Neural cell (in vitro differentiated cells): ENCODE data around the gene SEMA4F. TPM values are rescaled to one million over a fixed set of nuclear protein-coding genes. Genes with fewer than 3 reads are reported as not detected.

Source experiments
- H2AFZ ChIP-seq: fragments of 200-600, 300-800 bp; sonication (generic), shearing (Covaris generic); 2 replicates; pipeline ENCODE4 v1.6.0; 2014; ENCODE audit warnings: low read depth, mild to moderate bottlenecking, antibody characterized with exemption, low read length, moderate library complexity
- H3F3A ChIP-seq: fragments of 200-600 bp; shearing (Covaris generic); 2 replicates; pipeline ENCODE4 v1.6.1; 2016; ENCODE audit warnings: mild to moderate bottlenecking, moderate library complexity, mixed read lengths, antibody characterized with exemption, low read length; ENCODE audit not compliant: insufficient read depth, poor library complexity, severe bottlenecking
- H3K27ac ChIP-seq: fragments of 200-600, 300-800 bp; sonication (generic), shearing (Covaris generic); 2 replicates; pipeline ENCODE4 v1.5.1; 2014; ENCODE audit warnings: mild to moderate bottlenecking, low read length, moderate library complexity
- H3K27me3 ChIP-seq: fragments of 300-800, 200-600 bp; sonication (generic), shearing (Covaris generic); 2 replicates; pipeline ENCODE4 v1.6.0; 2014; ENCODE audit warnings: mild to moderate bottlenecking, low read depth, low read length, moderate library complexity; ENCODE audit not compliant: insufficient read depth
- H3K36me3 ChIP-seq: fragments of 300-800, 200-600 bp; sonication (generic), shearing (Covaris generic); 2 replicates; pipeline ENCODE4 v1.5.1; 2014; ENCODE audit warnings: mild to moderate bottlenecking, antibody characterized with exemption, low read length, moderate library complexity; ENCODE audit not compliant: insufficient read depth
- H3K4me2 ChIP-seq: fragments of 300-800, 200-600 bp; sonication (generic), shearing (Covaris generic); 2 replicates; pipeline ENCODE4 v1.6.0; 2014; ENCODE audit warnings: mild to moderate bottlenecking, low read length
- H3K4me3 ChIP-seq: fragments of 300-800, 200-600 bp; sonication (generic), shearing (Covaris generic); 2 replicates; pipeline ENCODE4 v1.5.1; 2014; ENCODE audit warnings: mild to moderate bottlenecking, low read length, moderate library complexity
- H3K79me2 ChIP-seq: fragments of 200-600 bp; shearing (Covaris generic); replicated peaks from 2 replicates; pipeline ENCODE4 v1.6.0; 2014; ENCODE audit warnings: mild to moderate bottlenecking, low read length, moderate library complexity; ENCODE audit not compliant: insufficient read depth
- H3K9ac ChIP-seq: fragments of 300-800, 200-600 bp; sonication (generic), shearing (Covaris generic); 2 replicates; pipeline ENCODE4 v1.6.1; 2016; ENCODE audit warnings: mild to moderate bottlenecking, low read length, mixed read lengths
- H3K9me2 ChIP-seq: fragments of 200-600 bp; shearing (Covaris generic); 2 replicates; pipeline ENCODE4 v1.6.1; 2016; ENCODE audit warnings: mild to moderate bottlenecking, low read length, mixed read lengths; ENCODE audit not compliant: insufficient read depth
- H3K9me3 ChIP-seq: fragments of 200-600, 300-800 bp; sonication (generic), shearing (Covaris generic); 2 replicates; pipeline ENCODE4 v1.6.1; 2016; ENCODE audit warnings: mild to moderate bottlenecking, mixed run types, low read length, moderate library complexity, mixed read lengths
- H4K20me1 ChIP-seq: fragments of 200-600 bp; shearing (Covaris generic); 2 replicates; pipeline ENCODE4 v1.6.1; 2016; ENCODE audit warnings: mild to moderate bottlenecking, mixed run types; ENCODE audit not compliant: insufficient read depth
- EP300 ChIP-seq: fragments of 450-650 bp; conservative IDR thresholded peaks from 2 replicates; pipeline ENCODE4 v1.6.1; 2014; ENCODE audit warnings: antibody characterized with exemption, mild to moderate bottlenecking, moderate library complexity; ENCODE audit not compliant: poor library complexity, severe bottlenecking
- EZH2 ChIP-seq: fragments of 200-600, 300-800 bp; shearing (Covaris generic), sonication (generic); IDR thresholded peaks from 2 replicates; pipeline ENCODE4 v1.6.1; 2014; ENCODE audit warnings: antibody characterized with exemption, low read length, borderline replicate concordance, mild to moderate bottlenecking; ENCODE audit not compliant: insufficient read depth, poor library complexity, severe bottlenecking
- MXI1 ChIP-seq: fragments of 450-650 bp; conservative IDR thresholded peaks from 2 replicates; pipeline ENCODE4 v1.6.1; 2014; ENCODE audit warnings: antibody characterized with exemption, mild to moderate bottlenecking; ENCODE audit not compliant: poor library complexity, severe bottlenecking
- POLR2AphosphoS5 ChIP-seq: IDR thresholded peaks from 2 replicates; pipeline ENCODE4 v1.6.1; 2012
- RAD21 ChIP-seq: fragments of 450-650 bp; conservative IDR thresholded peaks from 2 replicates; pipeline ENCODE4 v1.6.1; 2014; ENCODE audit warnings: antibody characterized with exemption, mild to moderate bottlenecking, moderate library complexity
- SMC3 ChIP-seq: fragments of 450-650 bp; conservative IDR thresholded peaks from 2 replicates; pipeline ENCODE4 v1.6.1; 2014; ENCODE audit warnings: antibody characterized with exemption, mild to moderate bottlenecking, moderate library complexity; ENCODE audit not compliant: poor library complexity
- TAF1 ChIP-seq: IDR thresholded peaks from 2 replicates; pipeline ENCODE4 v1.6.1; 2012; ENCODE audit warnings: low read depth
- polyA plus RNA-seq: library from polyadenylated mRNA; depleted of rRNA; stranded (reverse); fragments of >200 nt; gene quantifications from 2 replicates; pipeline ENCODE4 v1.2.3, GENCODE V29; 2014
- TF ChIP-seq, protein P1 (sequence below): fragments of 450-650 bp; IDR thresholded peaks from 2 replicates; pipeline ENCODE4 v1.5.1; 2014; ENCODE audit warnings: antibody characterized with exemption, mild to moderate bottlenecking, moderate library complexity; ENCODE audit not compliant: poor library complexity, severe bottlenecking
- TF ChIP-seq, protein P2 (sequence below): IDR thresholded peaks from 2 replicates; pipeline ENCODE4 v1.6.1; 2012; ENCODE audit warnings: borderline replicate concordance

SEMA4F gene
- polyA plus RNA-seq, 1 donor from 2014 or later = 18.2 TPM

DNA sequence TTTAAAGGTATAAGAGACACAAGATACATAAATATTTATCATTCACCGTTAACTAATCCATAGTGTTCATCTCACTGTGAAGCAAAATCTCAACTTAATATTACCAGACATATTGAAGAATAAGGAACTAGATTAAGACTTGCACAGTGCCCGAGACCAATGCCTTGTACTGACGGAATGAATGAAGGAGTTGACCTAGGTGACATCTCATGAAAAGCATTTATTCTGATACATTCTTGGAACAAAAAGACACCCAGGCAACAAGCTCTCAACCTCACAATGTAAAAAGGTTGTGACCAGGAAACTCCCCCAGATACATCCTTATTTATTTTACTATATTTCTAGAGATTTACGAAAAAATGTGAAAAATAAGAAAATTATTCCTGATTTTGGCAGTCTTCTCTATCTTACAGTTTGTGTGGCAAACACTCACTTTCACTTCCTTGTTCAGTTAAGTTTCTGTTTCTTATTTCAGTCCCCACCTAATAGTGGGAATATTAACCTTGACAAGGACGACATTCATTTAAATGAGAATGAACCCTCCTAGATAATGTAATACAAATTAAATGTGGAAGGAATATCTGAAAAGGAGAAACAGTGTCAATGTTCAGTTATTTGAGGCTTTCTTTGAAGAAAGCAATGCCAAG lies 34.3 kb upstream of the SEMA4F start:
- TF ChIP-seq RAD21 (no peak), MXI1 (no peak), EZH2 (no peak), SMC3 (no peak), EP300 (no peak), POLR2AphosphoS5 (no peak), TAF1 (no peak)
- TF ChIP-seq, protein P1, sequence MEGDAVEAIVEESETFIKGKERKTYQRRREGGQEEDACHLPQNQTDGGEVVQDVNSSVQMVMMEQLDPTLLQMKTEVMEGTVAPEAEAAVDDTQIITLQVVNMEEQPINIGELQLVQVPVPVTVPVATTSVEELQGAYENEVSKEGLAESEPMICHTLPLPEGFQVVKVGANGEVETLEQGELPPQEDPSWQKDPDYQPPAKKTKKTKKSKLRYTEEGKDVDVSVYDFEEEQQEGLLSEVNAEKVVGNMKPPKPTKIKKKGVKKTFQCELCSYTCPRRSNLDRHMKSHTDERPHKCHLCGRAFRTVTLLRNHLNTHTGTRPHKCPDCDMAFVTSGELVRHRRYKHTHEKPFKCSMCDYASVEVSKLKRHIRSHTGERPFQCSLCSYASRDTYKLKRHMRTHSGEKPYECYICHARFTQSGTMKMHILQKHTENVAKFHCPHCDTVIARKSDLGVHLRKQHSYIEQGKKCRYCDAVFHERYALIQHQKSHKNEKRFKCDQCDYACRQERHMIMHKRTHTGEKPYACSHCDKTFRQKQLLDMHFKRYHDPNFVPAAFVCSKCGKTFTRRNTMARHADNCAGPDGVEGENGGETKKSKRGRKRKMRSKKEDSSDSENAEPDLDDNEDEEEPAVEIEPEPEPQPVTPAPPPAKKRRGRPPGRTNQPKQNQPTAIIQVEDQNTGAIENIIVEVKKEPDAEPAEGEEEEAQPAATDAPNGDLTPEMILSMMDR = no peak
- TF ChIP-seq, protein P2, sequence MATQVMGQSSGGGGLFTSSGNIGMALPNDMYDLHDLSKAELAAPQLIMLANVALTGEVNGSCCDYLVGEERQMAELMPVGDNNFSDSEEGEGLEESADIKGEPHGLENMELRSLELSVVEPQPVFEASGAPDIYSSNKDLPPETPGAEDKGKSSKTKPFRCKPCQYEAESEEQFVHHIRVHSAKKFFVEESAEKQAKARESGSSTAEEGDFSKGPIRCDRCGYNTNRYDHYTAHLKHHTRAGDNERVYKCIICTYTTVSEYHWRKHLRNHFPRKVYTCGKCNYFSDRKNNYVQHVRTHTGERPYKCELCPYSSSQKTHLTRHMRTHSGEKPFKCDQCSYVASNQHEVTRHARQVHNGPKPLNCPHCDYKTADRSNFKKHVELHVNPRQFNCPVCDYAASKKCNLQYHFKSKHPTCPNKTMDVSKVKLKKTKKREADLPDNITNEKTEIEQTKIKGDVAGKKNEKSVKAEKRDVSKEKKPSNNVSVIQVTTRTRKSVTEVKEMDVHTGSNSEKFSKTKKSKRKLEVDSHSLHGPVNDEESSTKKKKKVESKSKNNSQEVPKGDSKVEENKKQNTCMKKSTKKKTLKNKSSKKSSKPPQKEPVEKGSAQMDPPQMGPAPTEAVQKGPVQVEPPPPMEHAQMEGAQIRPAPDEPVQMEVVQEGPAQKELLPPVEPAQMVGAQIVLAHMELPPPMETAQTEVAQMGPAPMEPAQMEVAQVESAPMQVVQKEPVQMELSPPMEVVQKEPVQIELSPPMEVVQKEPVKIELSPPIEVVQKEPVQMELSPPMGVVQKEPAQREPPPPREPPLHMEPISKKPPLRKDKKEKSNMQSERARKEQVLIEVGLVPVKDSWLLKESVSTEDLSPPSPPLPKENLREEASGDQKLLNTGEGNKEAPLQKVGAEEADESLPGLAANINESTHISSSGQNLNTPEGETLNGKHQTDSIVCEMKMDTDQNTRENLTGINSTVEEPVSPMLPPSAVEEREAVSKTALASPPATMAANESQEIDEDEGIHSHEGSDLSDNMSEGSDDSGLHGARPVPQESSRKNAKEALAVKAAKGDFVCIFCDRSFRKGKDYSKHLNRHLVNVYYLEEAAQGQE = no peak
- Histone ChIP-seq H3K9ac (no peak overlapping the region), H3K4me2 (no peak overlapping the region), H3K27ac (peak overlapping the region; percentile 80), H3F3A (peaks cover 3% of the 10 kb centered on the region), H3K27me3 (no peaks in the 10 kb centered on the region), H3K9me2 (no peaks in the 10 kb centered on the region), H3K4me3 (no peak overlapping the region), H4K20me1 (no peaks in the 10 kb centered on the region), H3K9me3 (no peaks in the 10 kb centered on the region), H2AFZ (no peak overlapping the region), H3K79me2 (no peaks in the 10 kb centered on the region), H3K36me3 (no peaks in the 10 kb centered on the region)

DNA sequence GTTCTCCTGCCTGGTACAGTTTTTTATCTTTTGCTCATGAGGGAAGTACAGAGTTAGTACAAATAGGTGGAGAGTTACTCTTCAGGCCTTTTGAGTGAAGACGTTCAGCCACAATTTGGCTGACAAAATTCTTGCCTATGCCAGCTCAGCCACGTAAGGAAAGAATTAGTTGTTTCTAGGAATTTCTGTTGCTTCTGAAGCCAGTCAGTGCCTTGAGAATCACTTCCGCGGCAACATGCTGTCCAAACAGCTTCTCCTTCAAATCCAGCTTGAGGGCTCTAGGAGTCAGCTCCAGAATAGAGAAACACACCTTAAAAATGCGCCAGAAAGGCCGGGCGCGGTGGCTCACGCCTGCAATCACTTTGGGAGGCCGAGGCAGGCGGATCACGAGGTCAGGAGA lies 33.4 kb upstream of the SEMA4F start:
- H3K36me3 ChIP-seq = no peaks in the 10 kb centered on the region
- no peaks in the 10 kb centered on the region for H3K9me2 ChIP-seq
- H3K4me3 ChIP-seq = no peak overlapping the region
- H3K79me2 ChIP-seq = no peaks in the 10 kb centered on the region
- H3K4me2 ChIP-seq = no peak overlapping the region
- no peaks in the 10 kb centered on the region for H3K9me3 ChIP-seq
- H3K27ac ChIP-seq = no peak overlapping the region
- no peaks in the 10 kb centered on the region for H3K27me3 ChIP-seq
- H4K20me1 ChIP-seq = no peaks in the 10 kb centered on the region
- no peak for TF ChIP-seq SMC3
- TF ChIP-seq, protein P1 = no peak
- no peak for TF ChIP-seq TAF1
- no peak for TF ChIP-seq EZH2
- TF ChIP-seq, protein P2 = no peak
- no peak for TF ChIP-seq EP300
- no peak for TF ChIP-seq MXI1
- no peak for TF ChIP-seq POLR2AphosphoS5
- no peak for TF ChIP-seq RAD21
- no peak overlapping the region for H2AFZ ChIP-seq
- H3K9ac ChIP-seq = no peak overlapping the region
- H3F3A ChIP-seq = peaks cover 3% of the 10 kb centered on the region
